Transverse colon (tissue), 3 donors: ENCODE data around the gene TMEM42.

Experiments
- EP300 ChIP-seq: sonication (generic); formaldehyde crosslinking; IDR thresholded peaks from one replicate; pipeline ENCODE4 v1.6.1; 2017; ENCODE audit warnings: antibody characterized with exemption, low read depth
- POLR2A ChIP-seq: fragments of 450-650 bp; IDR thresholded peaks from one replicate; pipeline ENCODE4 v1.6.1; 2016; ENCODE audit warnings: antibody characterized with exemption, mild to moderate bottlenecking, moderate library complexity
- TF ChIP-seq, protein P1 (sequence below), 5 experiments: fragments of 200-600 bp in 3 of 5; fragments of 450-650 bp in 2 of 5; sonication (generic) in 3 of 5; IDR thresholded peaks; 1 replicate in 2 of 5; 2 replicates in 3 of 5; pipeline ENCODE4 v1.5.1; 2016 to 2017; ENCODE audit warnings: antibody characterized with exemption in 5 of 5, inconsistent platforms in 3 of 5, mild to moderate bottlenecking in 2 of 5, moderate library complexity in 1 of 5

DNA sequence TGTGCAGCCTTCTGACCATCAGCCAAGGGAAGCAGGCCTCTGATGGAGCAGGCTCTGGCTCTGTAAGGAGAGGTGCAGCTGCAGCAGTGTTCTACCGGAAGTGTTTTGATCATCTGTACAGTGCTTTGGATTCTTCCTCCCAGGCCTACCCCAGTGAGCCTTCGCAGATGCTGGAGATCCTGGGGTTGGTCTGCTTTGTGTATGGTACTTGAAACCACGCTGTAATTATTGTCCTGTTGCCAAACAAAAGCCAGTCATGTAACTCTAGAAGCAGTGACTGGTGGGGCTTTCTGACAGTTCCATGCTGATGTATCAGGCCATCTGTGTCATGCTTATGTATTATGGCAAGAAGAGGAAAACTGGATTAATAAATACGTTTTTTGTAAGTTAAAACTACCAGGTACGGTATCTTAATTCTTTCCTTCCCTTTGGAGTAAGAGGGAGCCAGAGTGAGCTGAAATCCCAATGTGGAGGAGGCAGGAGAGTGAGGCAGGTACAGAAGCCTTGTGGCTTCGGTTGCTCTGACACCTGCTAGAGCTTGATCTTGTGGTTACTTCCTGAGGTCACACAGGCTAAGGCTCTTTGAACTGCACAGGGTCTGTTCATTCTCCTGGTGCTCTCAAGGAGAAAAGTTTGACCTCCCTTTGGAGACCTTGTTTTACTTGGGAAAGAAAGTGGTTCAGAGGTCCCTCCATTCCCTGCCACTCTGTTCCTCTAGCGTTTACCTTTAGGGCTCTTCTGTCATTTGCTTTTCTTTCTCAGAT, 3.7 kb downstream of the TMEM42 start:
- TF ChIP-seq, protein P1, sequence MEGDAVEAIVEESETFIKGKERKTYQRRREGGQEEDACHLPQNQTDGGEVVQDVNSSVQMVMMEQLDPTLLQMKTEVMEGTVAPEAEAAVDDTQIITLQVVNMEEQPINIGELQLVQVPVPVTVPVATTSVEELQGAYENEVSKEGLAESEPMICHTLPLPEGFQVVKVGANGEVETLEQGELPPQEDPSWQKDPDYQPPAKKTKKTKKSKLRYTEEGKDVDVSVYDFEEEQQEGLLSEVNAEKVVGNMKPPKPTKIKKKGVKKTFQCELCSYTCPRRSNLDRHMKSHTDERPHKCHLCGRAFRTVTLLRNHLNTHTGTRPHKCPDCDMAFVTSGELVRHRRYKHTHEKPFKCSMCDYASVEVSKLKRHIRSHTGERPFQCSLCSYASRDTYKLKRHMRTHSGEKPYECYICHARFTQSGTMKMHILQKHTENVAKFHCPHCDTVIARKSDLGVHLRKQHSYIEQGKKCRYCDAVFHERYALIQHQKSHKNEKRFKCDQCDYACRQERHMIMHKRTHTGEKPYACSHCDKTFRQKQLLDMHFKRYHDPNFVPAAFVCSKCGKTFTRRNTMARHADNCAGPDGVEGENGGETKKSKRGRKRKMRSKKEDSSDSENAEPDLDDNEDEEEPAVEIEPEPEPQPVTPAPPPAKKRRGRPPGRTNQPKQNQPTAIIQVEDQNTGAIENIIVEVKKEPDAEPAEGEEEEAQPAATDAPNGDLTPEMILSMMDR (IDR thresholded peaks at IDR 0.05), result no peak
- TF ChIP-seq POLR2A (no peak), EP300 (no peak)
